GM21390 (cell line): Measurements from ENCODE around the gene TCF7L2.
"Not testable (repeated sequence)": the region's sequence is repeated elsewhere in the genome, so short reads cannot be mapped to it uniquely, and the experiment has no call there.

Experiments used
- ATAC-seq: cut with Tn5 transposase; IDR thresholded peaks from one replicate; pipeline ENCODE4 v1.9.1; 2021; ENCODE audit not compliant: unreplicated experiment

TCF7L2 gene

GRCh38 chr10:113089551-113089950 is 139.5 kb downstream of the TCF7L2 start:
- no peak for ATAC-seq

DNA sequence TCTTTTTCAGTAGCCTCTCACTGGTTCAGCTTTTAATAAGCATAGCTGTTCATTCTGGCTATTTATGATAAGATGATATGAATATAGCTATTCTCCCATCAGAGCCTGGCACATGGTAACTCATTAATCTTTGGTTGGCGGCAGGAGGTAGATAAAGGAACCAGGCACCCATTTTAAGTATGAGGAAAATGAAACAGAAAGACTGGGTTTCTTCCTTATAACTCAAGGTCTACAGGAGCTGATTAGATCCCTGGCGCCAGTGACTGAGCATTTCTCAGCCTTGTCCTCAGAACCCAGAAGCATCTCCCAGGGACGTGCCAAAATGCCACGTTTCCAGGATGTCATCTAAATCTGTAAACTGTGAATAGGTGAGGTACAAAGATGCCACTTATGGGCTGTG is 141.9 kb downstream of the TCF7L2 start:
- no peak for ATAC-seq

DNA sequence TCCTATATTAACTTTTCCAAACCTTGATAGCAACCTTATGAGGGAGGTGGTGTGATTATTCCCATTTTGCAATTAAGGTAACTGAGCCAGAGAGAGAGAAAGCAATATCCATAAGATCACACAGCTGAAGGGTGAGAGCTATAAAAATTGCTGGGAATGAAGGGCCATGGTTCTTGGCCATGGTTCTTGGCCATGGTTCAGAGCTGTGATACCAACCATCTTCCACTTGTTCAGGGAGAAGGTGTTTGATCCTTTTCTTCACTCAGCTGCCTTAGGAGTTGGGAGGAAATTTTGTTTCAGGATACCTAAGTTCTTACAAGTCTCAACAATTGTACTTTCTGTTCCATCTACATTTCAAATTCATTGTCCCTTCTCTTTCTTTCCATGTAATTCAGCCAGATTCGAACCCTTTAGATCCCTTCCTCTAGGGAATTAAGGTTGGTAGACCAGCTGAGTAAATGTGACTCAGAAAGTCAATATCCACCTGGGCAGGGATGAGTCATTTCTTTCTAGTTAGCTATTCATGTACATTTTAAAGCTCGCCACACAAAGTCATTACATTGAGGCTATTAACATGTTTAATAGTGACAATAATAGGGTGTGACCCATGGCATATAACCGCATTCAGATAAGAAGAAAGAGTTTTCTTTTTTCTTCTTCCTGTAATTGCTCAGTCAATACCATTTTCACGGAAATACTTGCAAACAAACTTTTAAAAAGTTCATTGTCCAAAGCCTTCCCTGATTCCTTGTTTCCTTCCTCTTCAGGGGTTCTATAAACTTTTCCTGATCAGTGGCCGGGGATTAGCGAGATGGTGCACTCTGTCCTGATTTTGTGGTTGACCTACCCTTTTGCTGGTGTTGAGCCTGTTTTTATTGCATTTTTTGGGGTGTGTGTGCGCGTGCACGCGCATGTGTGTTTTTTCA is 143.4 kb downstream of the TCF7L2 start:
- no peak for ATAC-seq

DNA sequence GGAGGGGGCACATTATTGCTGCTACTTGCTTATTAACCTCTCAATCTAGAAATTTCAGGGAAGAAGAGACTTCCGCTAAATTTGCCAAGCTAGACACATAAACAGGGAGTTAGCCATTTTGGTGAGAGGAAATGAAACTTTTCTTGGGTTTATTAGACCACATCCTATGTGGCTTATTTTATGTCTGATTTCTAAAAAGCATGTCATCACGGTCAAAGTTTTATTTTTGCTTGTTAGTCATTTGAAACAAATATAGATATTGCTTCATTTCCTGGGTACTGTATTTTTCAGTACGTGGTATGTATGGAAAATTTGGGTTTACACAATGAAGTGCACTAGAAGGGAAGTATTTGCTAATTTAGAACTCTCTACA is 144.1 kb downstream of the TCF7L2 start:
- ATAC-seq = peak; percentile 75

- no peak for ATAC-seq
These were observed 145.5 kb downstream of the TCF7L2 start for GRCh38 chr10:113095419-113096127.

- ATAC-seq = no peak
These were observed 146.3 kb downstream of the TCF7L2 start for GRCh38 chr10:113096128-113096996.

DNA sequence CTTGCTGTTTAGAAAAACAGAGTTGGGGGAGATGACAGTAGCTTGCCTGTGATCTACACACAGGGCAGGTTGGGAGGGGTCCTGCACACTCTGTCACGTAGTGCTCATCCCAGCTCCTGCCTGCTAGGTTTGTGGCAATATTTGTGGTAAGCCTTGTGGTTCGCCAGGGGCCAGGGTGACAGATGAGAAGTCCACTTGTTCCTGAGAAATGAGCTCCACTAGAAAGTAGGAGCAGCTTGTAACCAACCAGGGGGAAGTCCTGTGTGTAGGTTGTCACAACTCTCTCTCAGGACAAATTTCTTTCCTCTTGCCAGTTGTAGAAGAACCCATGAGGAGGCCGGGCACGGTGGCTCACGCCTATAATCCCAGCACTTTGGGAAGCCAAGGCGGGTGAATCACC is 147.0 kb downstream of the TCF7L2 start:
- ATAC-seq = no peak

GRCh38 chr10:113099431-113100183 is 149.6 kb downstream of the TCF7L2 start:
- no peak for ATAC-seq

GRCh38 chr10:113100281-113100680 is 150.2 kb downstream of the TCF7L2 start:
- no peak for ATAC-seq

GRCh38 chr10:113103131-113103840 is 153.2 kb downstream of the TCF7L2 start:
- ATAC-seq = no peak

GRCh38 chr10:113104047-113104446 is 154.0 kb downstream of the TCF7L2 start:
- no peak for ATAC-seq

- ATAC-seq = no peak
These were observed 158.3 kb downstream of the TCF7L2 start for GRCh38 chr10:113108194-113108835.

GRCh38 chr10:113108948-113109347 is 158.9 kb downstream of the TCF7L2 start:
- no peak for ATAC-seq

- not testable (repeated sequence) for ATAC-seq
These were observed 159.4 kb downstream of the TCF7L2 start for GRCh38 chr10:113109482-113109881.

- ATAC-seq = no peak
These were observed 161.2 kb downstream of the TCF7L2 start for GRCh38 chr10:113111260-113111659.

GRCh38 chr10:113111900-113112853 is 162.1 kb downstream of the TCF7L2 start:
- no peak for ATAC-seq

GRCh38 chr10:113113241-113113640 is 163.2 kb downstream of the TCF7L2 start:
- ATAC-seq = no peak

DNA sequence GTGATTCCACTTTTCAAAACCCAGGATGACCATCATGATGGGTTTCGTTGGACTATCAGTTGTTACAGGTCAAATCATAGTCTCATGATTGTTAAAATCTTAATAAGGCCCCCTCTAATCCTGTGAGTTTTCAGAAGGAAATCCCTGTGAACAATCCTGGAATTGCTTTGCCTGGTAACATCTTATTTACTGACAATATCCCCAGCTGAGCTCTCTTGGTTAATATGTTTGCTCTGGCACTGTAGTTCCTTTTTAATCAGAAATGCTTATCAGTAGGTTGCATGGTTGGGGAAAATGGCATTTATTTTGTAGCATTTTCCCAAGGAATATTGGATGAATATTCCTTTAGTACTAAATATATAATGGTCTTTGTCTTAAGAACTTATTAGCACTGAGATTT is 163.9 kb downstream of the TCF7L2 start:
- no peak for ATAC-seq
